Neural cell (in vitro differentiated cells): ENCODE data around the gene TAF1B.

Source experiments
- EP300 ChIP-seq: fragments of 450-650 bp; conservative IDR thresholded peaks from 2 replicates; pipeline ENCODE4 v1.6.1; 2014; ENCODE audit warnings: antibody characterized with exemption, mild to moderate bottlenecking, moderate library complexity; ENCODE audit not compliant: poor library complexity, severe bottlenecking
- EZH2 ChIP-seq: fragments of 200-600, 300-800 bp; shearing (Covaris generic), sonication (generic); IDR thresholded peaks from 2 replicates; pipeline ENCODE4 v1.6.1; 2014; ENCODE audit warnings: antibody characterized with exemption, low read length, borderline replicate concordance, mild to moderate bottlenecking; ENCODE audit not compliant: insufficient read depth, poor library complexity, severe bottlenecking
- POLR2AphosphoS5 ChIP-seq: IDR thresholded peaks from 2 replicates; pipeline ENCODE4 v1.6.1; 2012
- RAD21 ChIP-seq: fragments of 450-650 bp; conservative IDR thresholded peaks from 2 replicates; pipeline ENCODE4 v1.6.1; 2014; ENCODE audit warnings: antibody characterized with exemption, mild to moderate bottlenecking, moderate library complexity
- REST ChIP-seq: IDR thresholded peaks from 2 replicates; pipeline ENCODE4 v1.6.1; 2012; ENCODE audit warnings: borderline replicate concordance
- SMC3 ChIP-seq: fragments of 450-650 bp; conservative IDR thresholded peaks from 2 replicates; pipeline ENCODE4 v1.6.1; 2014; ENCODE audit warnings: antibody characterized with exemption, mild to moderate bottlenecking, moderate library complexity; ENCODE audit not compliant: poor library complexity
- TAF1 ChIP-seq: IDR thresholded peaks from 2 replicates; pipeline ENCODE4 v1.6.1; 2012; ENCODE audit warnings: low read depth
- TF ChIP-seq, protein P1 (sequence below): fragments of 450-650 bp; IDR thresholded peaks from 2 replicates; pipeline ENCODE4 v1.5.1; 2014; ENCODE audit warnings: antibody characterized with exemption, mild to moderate bottlenecking, moderate library complexity; ENCODE audit not compliant: poor library complexity, severe bottlenecking

GRCh38 chr2:9949239-9949991 lies 106.1 kb downstream of the TAF1B start:
- TF ChIP-seq, protein P1, sequence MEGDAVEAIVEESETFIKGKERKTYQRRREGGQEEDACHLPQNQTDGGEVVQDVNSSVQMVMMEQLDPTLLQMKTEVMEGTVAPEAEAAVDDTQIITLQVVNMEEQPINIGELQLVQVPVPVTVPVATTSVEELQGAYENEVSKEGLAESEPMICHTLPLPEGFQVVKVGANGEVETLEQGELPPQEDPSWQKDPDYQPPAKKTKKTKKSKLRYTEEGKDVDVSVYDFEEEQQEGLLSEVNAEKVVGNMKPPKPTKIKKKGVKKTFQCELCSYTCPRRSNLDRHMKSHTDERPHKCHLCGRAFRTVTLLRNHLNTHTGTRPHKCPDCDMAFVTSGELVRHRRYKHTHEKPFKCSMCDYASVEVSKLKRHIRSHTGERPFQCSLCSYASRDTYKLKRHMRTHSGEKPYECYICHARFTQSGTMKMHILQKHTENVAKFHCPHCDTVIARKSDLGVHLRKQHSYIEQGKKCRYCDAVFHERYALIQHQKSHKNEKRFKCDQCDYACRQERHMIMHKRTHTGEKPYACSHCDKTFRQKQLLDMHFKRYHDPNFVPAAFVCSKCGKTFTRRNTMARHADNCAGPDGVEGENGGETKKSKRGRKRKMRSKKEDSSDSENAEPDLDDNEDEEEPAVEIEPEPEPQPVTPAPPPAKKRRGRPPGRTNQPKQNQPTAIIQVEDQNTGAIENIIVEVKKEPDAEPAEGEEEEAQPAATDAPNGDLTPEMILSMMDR, result no peak
- TF ChIP-seq EZH2 (no peak), POLR2AphosphoS5 (no peak), TAF1 (no peak), EP300 (no peak), REST (no peak), RAD21 (no peak), SMC3 (no peak)
